Measurements from ENCODE around the gene ARHGAP18.

DNA sequence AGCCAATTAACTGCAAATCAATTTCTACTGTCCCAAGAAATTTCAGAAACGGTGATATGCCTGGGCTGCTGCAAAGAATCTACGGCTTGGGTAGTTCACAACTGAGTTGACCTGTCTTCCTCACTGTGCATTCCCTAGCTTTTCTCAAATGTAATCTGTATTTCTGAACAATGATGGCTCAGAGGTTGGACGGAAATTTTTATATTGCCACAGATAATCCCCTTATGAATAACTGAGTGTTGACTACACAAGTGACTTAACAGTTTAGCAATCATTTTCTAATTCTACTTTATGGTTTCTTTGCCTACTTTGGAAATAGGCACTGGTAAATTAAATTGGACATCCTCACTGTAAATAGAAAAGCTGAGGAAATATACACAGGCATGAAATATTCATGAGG is 94.5 kb downstream of the ARHGAP18 start:
- TF ChIP-seq CTCF (IDR thresholded peaks at IDR 0.05) (no peak), POLR2A (IDR thresholded peaks at IDR 0.05) (no peak)

Measured in lower leg skin (tissue), 3 donors.